GM12878 (cell line): Measurements from ENCODE around the gene GLRX5. TPM values are rescaled to one million over a fixed set of nuclear protein-coding genes. Genes with fewer than 3 reads are reported as not detected.

ENCODE experiments used
- ATAC-seq: fragments of 200-7000 bp; cut with Tn5 transposase; 3 replicates; pipeline ENCODE4 v1.9.1; 2020; ENCODE audit warnings: mild to moderate bottlenecking, moderate library complexity
- BruUV-seq: library from RNA; stranded (reverse); fragments of 400-500 nt; replicated peaks from 2 replicates; lab custom pipeline; 2021; lab: Mats Ljungman, UMichigan
- CTCF ChIA-PET: fragments of 300-600 bp; sonication (Branson Sonifier 250); formaldehyde crosslinking; extraction: SDS; loops from one replicate; lab custom pipeline; 2021; ENCODE audit warnings: inconsistent platforms; lab: Yijun Ruan, JAX
- POLR2A ChIA-PET: fragments of 350-600 bp; formaldehyde crosslinking; extraction: SDS; loops from one replicate; lab custom pipeline; 2021; ENCODE audit warnings: inconsistent platforms; lab: Charles Lee
- RAD21 ChIA-PET: fragments of 300-600 bp; sonication (Branson Sonifier 250); formaldehyde crosslinking; loops from one replicate; lab custom pipeline; 2023; ENCODE audit warnings: antibody characterized with exemption; ENCODE audit not compliant: unreplicated experiment; lab: Charles Lee
- SMC1A ChIA-PET: fragments of 300-600 bp; sonication (Branson Sonifier 250); formaldehyde crosslinking; loops from one replicate; lab custom pipeline; 2023; ENCODE audit not compliant: unreplicated experiment, uncharacterized antibody; lab: Charles Lee
- DNase-seq: peaks from one replicate; pipeline ENCODE4 v3.0.0-alpha.2; 2011; ENCODE audit warnings: low read depth, low spot score
- FAIRE-seq: peaks from 3 replicates; lab custom pipeline; 2011; peaks lifted over from hg19 to GRCh38; lab: Jason Lieb, UNC
- H2AFZ ChIP-seq: 2 replicates; pipeline ENCODE4 v1.6.0; 2011; ENCODE audit warnings: low read depth, low read length, control low read depth; ENCODE audit not compliant: control insufficient read depth
- H3K27ac ChIP-seq: 2 replicates; pipeline ENCODE4 v1.5.1; 2011; ENCODE audit warnings: control low read depth; ENCODE audit not compliant: control insufficient read depth, insufficient read depth
- H3K27me3 ChIP-seq, 2 experiments: replicated peaks in 1 of 2; 2 replicates each; pipeline versions ENCODE4 v1.6.0 to v1.6.1; 2011; ENCODE audit warnings: low read length in 1 of 2; ENCODE audit not compliant: control insufficient read depth in 2 of 2, insufficient read depth in 2 of 2
- H3K36me3 ChIP-seq, 2 experiments: 2 replicates each; pipeline ENCODE4 v1.5.1; 2011; ENCODE audit warnings: low read length in 1 of 2; ENCODE audit not compliant: control insufficient read depth in 2 of 2, insufficient read depth in 2 of 2
- H3K4me1 ChIP-seq: 2 replicates; pipeline ENCODE4 v1.6.1; 2011; ENCODE audit warnings: mild to moderate bottlenecking, low read length, moderate library complexity, mixed read lengths; ENCODE audit not compliant: control insufficient read depth, insufficient read depth
- H3K4me2 ChIP-seq: 2 replicates; pipeline ENCODE4 v1.6.0; 2011; ENCODE audit warnings: control low read depth; ENCODE audit not compliant: control insufficient read depth, insufficient read depth
- H3K4me3 ChIP-seq: fragments of 200-600 bp; sonication (generic); 2 replicates; pipeline ENCODE4 v1.5.1; 2016
- H3K79me2 ChIP-seq: 2 replicates; pipeline ENCODE4 v1.6.0; 2011; ENCODE audit warnings: low read length; ENCODE audit not compliant: control insufficient read depth, insufficient read depth
- H3K9ac ChIP-seq: 2 replicates; pipeline ENCODE4 v1.8.0; 2011; ENCODE audit warnings: low read length, control low read depth, mixed read lengths; ENCODE audit not compliant: control insufficient read depth, insufficient read depth
- H3K9me3 ChIP-seq: replicated peaks from 3 replicates; pipeline ENCODE4 v1.5.1; 2011; ENCODE audit warnings: mild to moderate bottlenecking, low read length; ENCODE audit not compliant: control insufficient read depth, insufficient read depth
- H4K20me1 ChIP-seq: 2 replicates; pipeline ENCODE4 v1.6.0; 2011; ENCODE audit not compliant: control insufficient read depth, insufficient read depth
- HDAC6 ChIP-seq: fragments of 200-600 bp; sonication (generic); IDR thresholded peaks from one replicate; pipeline ENCODE4 v1.8.0; 2017; ENCODE audit warnings: antibody characterized with exemption; ENCODE audit not compliant: unreplicated experiment
- SPI1 ChIP-seq: IDR thresholded peaks from 2 replicates; pipeline ENCODE4 v1.6.1; 2011; ENCODE audit warnings: low read depth, mild to moderate bottlenecking, low read length, moderate library complexity, borderline replicate concordance; ENCODE audit not compliant: insufficient read depth
- TARDBP ChIP-seq: IDR thresholded peaks from 2 replicates; pipeline ENCODE4 v1.6.1; 2016; ENCODE audit warnings: borderline replicate concordance
- ZNF622 ChIP-seq: fragments of 450-650 bp; IDR thresholded peaks from 2 replicates; pipeline ENCODE4 v1.6.1; 2017; ENCODE audit warnings: mild to moderate bottlenecking, inconsistent platforms
- WGBS: methylation state at CpG from one replicate; pipeline ENCODE4 v1.1.6; 2016; ENCODE audit warnings: low lambda C conversion rate; ENCODE audit not compliant: insufficient replicate concordance, insufficient coverage; ENCODE audit errors: missing lambda C conversion rate; 5-methylcytosine and 5-hydroxymethylcytosine counted together
- in situ Hi-C: fragments of 300-500 bp; cut with MboI; formaldehyde crosslinking; loops from 9 replicates; pipeline ENCODE4 v1.14.3; 2018; ENCODE audit warnings: mixed read lengths
- intact Hi-C: fragments of 100-400 bp; cut with micrococcal nuclease; formaldehyde crosslinking; loops from one replicate; pipeline ENCODE4 v1.14.2; 2022; ENCODE audit not compliant: unreplicated experiment
- polyA plus RNA-seq, 11 experiments: library from polyadenylated mRNA; depleted of rRNA in 4 of 11; unstranded in 6 of 11; stranded (reverse) in 5 of 11; fragments of >200 nt; fragmentation: Nextera tagmentation in 4 of 11; fragmentation: Illumina TruSeq in 1 of 11; extraction: Ambion mirVana in 4 of 11; extraction: Trizol in 1 of 11; gene quantifications; 1 replicate in 1 of 11; 2 replicates in 10 of 11; pipeline versions ENCODE4 v1.2.1 to v1.2.3, GENCODE V29; 2011 to 2016; ENCODE audit warnings: inconsistent platforms in 2 of 11, missing spikeins in 2 of 11, low read depth in 1 of 11
- total RNA-seq, 4 experiments: library from RNA; depleted of rRNA in 3 of 4; stranded (reverse); fragments of >200 nt in 3 of 4; fragmentation: Illumina TruSeq in 1 of 4; extraction: Trizol in 1 of 4; gene quantifications; 2 replicates each; pipeline versions ENCODE4 v1.2.1 to v1.2.3, GENCODE V29; 2013 to 2021
- TF ChIP-seq, protein P1 (sequence below): fragments of 450-650 bp; IDR thresholded peaks from 2 replicates; pipeline ENCODE4 v1.6.1; 2017; ENCODE audit warnings: mild to moderate bottlenecking, low read depth, inconsistent platforms; ENCODE audit not compliant: poor library complexity, severe bottlenecking

GLRX5 gene
- total and polyA plus RNA-seq, 10 of the 15 experiments (the other 5 are each of a cell fraction or from before 2014, with no cell fraction given): 12.8 to 139 (median 55.4) TPM

DNA sequence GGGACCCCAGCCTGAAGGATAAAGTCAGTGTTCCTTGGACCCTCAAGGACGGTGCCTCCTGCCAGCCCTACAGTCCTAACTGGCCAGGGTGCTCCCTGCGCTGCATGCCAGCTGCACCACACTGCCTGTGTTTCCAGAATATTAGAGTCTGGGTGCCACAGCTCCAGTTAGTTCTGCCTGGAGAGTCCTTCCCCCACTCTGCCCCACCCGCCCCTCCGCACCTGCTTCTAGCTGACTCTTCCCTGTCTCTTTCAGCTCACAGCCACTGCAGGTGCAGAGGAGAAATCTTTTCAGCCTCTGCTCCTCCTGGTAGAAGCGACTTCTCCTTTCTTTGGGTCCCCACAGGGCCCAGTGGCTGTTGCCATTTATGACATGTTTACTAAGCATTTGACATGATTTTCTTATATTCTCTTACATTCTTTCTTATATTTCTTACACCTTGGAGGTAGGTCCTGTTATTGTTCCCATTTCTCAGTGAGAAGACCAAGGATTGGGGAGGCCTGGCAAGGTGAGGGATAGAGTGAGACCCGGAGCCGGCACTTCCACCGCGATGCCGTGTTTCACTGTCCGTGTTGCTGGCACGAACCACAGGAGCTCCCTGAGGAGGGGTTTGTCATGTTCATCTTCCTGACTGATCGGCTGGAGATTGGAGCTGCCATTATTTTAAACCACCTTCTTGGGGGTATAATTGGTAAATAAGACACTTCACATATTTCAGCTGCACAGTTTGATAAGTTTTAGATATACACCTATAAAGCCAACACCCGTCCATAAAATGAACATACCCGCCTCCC is 47.8 kb upstream of the GLRX5 start:
- DNase-seq (no peak), ATAC-seq (no peak; the same call in 2 of the 3 replicates), FAIRE-seq (no peak)
- Histone ChIP-seq H3K9ac (no peak overlapping the region), H3K27me3 (no peaks in the 10 kb centered on the region), H3K27ac (no peak overlapping the region), H3K79me2 (peaks cover 54% of the 10 kb centered on the region), H4K20me1 (no peaks in the 10 kb centered on the region), H3K36me3 (peaks cover 1 to 7% of the 10 kb centered on the region in 2 experiments; a peak in 2 of 4 replicates), H3K4me3 (no peak overlapping the region), H2AFZ (no peak overlapping the region), H3K4me2 (no peak overlapping the region), H3K4me1 (peaks cover 12% of the 10 kb centered on the region), H3K9me3 (no peaks in the 10 kb centered on the region; the same call in 1 of the 3 replicates)
- BruUV-seq: no TSS peak
- no peak for TF ChIP-seq HDAC6
- no peak for TF ChIP-seq ZNF622
- TF ChIP-seq, protein P1, sequence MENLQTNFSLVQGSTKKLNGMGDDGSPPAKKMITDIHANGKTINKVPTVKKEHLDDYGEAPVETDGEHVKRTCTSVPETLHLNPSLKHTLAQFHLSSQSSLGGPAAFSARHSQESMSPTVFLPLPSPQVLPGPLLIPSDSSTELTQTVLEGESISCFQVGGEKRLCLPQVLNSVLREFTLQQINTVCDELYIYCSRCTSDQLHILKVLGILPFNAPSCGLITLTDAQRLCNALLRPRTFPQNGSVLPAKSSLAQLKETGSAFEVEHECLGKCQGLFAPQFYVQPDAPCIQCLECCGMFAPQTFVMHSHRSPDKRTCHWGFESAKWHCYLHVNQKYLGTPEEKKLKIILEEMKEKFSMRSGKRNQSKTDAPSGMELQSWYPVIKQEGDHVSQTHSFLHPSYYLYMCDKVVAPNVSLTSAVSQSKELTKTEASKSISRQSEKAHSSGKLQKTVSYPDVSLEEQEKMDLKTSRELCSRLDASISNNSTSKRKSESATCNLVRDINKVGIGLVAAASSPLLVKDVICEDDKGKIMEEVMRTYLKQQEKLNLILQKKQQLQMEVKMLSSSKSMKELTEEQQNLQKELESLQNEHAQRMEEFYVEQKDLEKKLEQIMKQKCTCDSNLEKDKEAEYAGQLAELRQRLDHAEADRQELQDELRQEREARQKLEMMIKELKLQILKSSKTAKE: no peak
- no peak for TF ChIP-seq TARDBP
- TF ChIP-seq SPI1: 0 out of 2 replicates have a peak, but pooled peaks have one; percentile 10
- RAD21 ChIA-PET: interaction anchor here (1.2 kb wide), 1 partner anchor 29 kb away, joined by 4 read pairs; the partner anchor contains the start of gene SYNE3
- CTCF ChIA-PET: interaction anchor here (0.6 to 1.6 kb wide), 4 partner anchors 9 to 44 kb away, joined by 3 to 5 read pairs (median 3); no protein-coding TSS in a partner anchor
- 79% methylated on average over 13 of the region's 15 CpGs for WGBS
- intact Hi-C loops: no loop called here
- POLR2A ChIA-PET: no interaction called here
- SMC1A ChIA-PET: interaction anchor here (0.9 kb wide), 1 partner anchor 36 kb away, joined by 3 read pairs; no protein-coding TSS in a partner anchor
- in situ Hi-C loops: no loop called here
